Mucosa of descending colon (tissue), 3 donors: ENCODE data around the gene OLFM1. TPM values are rescaled to one million over a fixed set of nuclear protein-coding genes. Genes with fewer than 3 reads are reported as not detected.

Experiments
- ATAC-seq: fragments of 200-7000 bp; cut with Tn5 transposase; one replicate; pipeline ENCODE4 v1.9.1; 2020; ENCODE audit warnings: mild to moderate bottlenecking, moderate library complexity
- DNase-seq, 3 donors: peaks; one replicate each; pipeline ENCODE4 v3.0.0-alpha.2; 2020
- H3K36me3 ChIP-seq: fragments of 200-600 bp; one replicate; pipeline ENCODE4 v1.8.0; 2021; ENCODE audit warnings: low read depth, mild to moderate bottlenecking
- H3K4me1 ChIP-seq: fragments of 200-600 bp; one replicate; pipeline ENCODE4 v1.8.0; 2021; ENCODE audit warnings: low read depth, mild to moderate bottlenecking
- H3K4me3 ChIP-seq: fragments of 200-600 bp; one replicate; pipeline ENCODE4 v1.8.0; 2021; ENCODE audit warnings: mild to moderate bottlenecking
- H3K9me3 ChIP-seq: fragments of 200-600 bp; one replicate; pipeline ENCODE4 v1.8.0; 2021; ENCODE audit warnings: mild to moderate bottlenecking
- CTCF ChIP-seq: fragments of 200-600 bp; IDR thresholded peaks from one replicate; pipeline ENCODE4 v1.8.0; 2022; ENCODE audit warnings: antibody characterized with exemption, mild to moderate bottlenecking
- intact Hi-C, 2 donors: fragments of 100-400 bp; cut with DNase I in 1 of 2; cut with micrococcal nuclease in 1 of 2; formaldehyde crosslinking; loops; one replicate each; pipeline versions ENCODE4 v1.11.0 to v1.11.1; 2022; cut with DNase I, micrococcal nuclease
- total RNA-seq, 3 donors: library from RNA; stranded (reverse); fragmentation: NEBNext Ultra II Directional in 2 of 3; extraction: Animal tissue kit (Norgen Biotek cat#: 25700) in 2 of 3; gene quantifications; one replicate each; pipeline versions ENCODE4 v1.2.1 to v1.2.4, GENCODE V29; 2021 to 2023
- donor health status: DM: no; HTN: no; CAD: no; lungs with moderate emphysema.
- donor health status: DM: no; HTN: no; CAD: no.
- donor health status: DM: no; HTN: yes; CAD: no.

The OLFM1 gene
- total RNA-seq, 3 donors from 2014 or later = 4.6 to 17.7 (median 13.9) TPM

- intact Hi-C loops = no loop called here
- TF ChIP-seq CTCF = no peak
- DNase-seq = no peak
- H3K4me3 ChIP-seq = no peak overlapping the region
- H3K4me1 ChIP-seq = no peaks in the 10 kb centered on the region
- peaks cover 5% of the 10 kb centered on the region for H3K9me3 ChIP-seq
- ATAC-seq = no peak
- no peaks in the 10 kb centered on the region for H3K36me3 ChIP-seq
Measured at GRCh38 chr9:135131488-135131887, 44.0 kb downstream of the OLFM1 start.

- Histone ChIP-seq H3K9me3 (peaks cover 5% of the 10 kb centered on the region), H3K4me1 (no peaks in the 10 kb centered on the region), H3K4me3 (no peak overlapping the region), H3K36me3 (no peaks in the 10 kb centered on the region)
- ATAC-seq (no peak), DNase-seq (no peak)
- TF ChIP-seq CTCF = no peak
- intact Hi-C loops = no loop called here
Measured at GRCh38 chr9:135132008-135132407, 44.5 kb downstream of the OLFM1 start.

- Histone ChIP-seq H3K4me3 (no peak overlapping the region), H3K4me1 (no peaks in the 10 kb centered on the region), H3K36me3 (no peaks in the 10 kb centered on the region), H3K9me3 (peaks cover 5% of the 10 kb centered on the region)
- TF ChIP-seq CTCF = no peak
- DNase-seq (no peak), ATAC-seq (no peak)
- intact Hi-C loops = no loop called here
Measured at GRCh38 chr9:135134268-135135022, 47.0 kb downstream of the OLFM1 start.

GRCh38 chr9:135135171-135135928 is 47.9 kb downstream of the OLFM1 start:
- Histone ChIP-seq H3K4me3 (no peak overlapping the region), H3K36me3 (no peaks in the 10 kb centered on the region), H3K9me3 (no peaks in the 10 kb centered on the region), H3K4me1 (no peaks in the 10 kb centered on the region)
- DNase-seq (no peak), ATAC-seq (no peak)
- no peak for TF ChIP-seq CTCF
- intact Hi-C loops = no loop called here

- no peak for DNase-seq
- Histone ChIP-seq H3K4me3 (no peak overlapping the region), H3K36me3 (no peaks in the 10 kb centered on the region), H3K4me1 (no peaks in the 10 kb centered on the region), H3K9me3 (no peaks in the 10 kb centered on the region)
- intact Hi-C loops = no loop called here
- no peak for TF ChIP-seq CTCF
- ATAC-seq = no peak
Measured at GRCh38 chr9:135135929-135136315, 48.5 kb downstream of the OLFM1 start.
